WI38 (cell line): ENCODE measurements around the gene TBL1XR1.
"Not testable (repeated sequence)": the region's sequence is repeated elsewhere in the genome, so short reads cannot be mapped to it uniquely, and the experiment has no call there.

Experiments
- H3K4me3 ChIP-seq: 2 replicates; pipeline ENCODE4 v1.5.1; 2011; ENCODE audit warnings: low read depth, mild to moderate bottlenecking, control low read depth, low read length
- TF ChIP-seq, protein P1 (sequence below): IDR thresholded peaks from 2 replicates; pipeline ENCODE4 v1.5.1; 2012; ENCODE audit warnings: low read depth, mild to moderate bottlenecking, control low read depth, low read length

TBL1XR1 gene

GRCh38 chr3:177190756-177191681 lies 6.3 kb downstream of the TBL1XR1 start:
- TF ChIP-seq, protein P1, sequence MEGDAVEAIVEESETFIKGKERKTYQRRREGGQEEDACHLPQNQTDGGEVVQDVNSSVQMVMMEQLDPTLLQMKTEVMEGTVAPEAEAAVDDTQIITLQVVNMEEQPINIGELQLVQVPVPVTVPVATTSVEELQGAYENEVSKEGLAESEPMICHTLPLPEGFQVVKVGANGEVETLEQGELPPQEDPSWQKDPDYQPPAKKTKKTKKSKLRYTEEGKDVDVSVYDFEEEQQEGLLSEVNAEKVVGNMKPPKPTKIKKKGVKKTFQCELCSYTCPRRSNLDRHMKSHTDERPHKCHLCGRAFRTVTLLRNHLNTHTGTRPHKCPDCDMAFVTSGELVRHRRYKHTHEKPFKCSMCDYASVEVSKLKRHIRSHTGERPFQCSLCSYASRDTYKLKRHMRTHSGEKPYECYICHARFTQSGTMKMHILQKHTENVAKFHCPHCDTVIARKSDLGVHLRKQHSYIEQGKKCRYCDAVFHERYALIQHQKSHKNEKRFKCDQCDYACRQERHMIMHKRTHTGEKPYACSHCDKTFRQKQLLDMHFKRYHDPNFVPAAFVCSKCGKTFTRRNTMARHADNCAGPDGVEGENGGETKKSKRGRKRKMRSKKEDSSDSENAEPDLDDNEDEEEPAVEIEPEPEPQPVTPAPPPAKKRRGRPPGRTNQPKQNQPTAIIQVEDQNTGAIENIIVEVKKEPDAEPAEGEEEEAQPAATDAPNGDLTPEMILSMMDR: no peak
- no peak overlapping the region for H3K4me3 ChIP-seq

DNA sequence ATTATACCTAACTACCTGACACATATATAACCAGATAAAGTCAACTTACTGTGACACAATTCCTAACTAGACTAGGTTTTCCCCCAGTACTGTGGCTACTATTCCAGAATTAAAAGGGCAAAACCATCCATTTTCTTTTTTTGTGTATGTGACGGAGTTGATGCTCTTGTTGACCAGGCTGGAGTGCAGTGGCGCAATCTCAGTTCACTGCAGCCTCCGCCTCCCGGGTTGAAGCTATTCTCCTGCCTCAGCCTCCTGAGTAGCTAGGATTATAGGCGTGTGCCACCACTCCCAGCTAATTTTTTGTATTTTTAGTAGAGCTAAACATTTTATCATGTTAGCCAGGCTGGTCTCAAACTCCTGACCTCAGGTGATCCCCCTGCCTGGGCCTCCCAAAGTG lies 7.1 kb downstream of the TBL1XR1 start:
- not testable (repeated sequence) for H3K4me3 ChIP-seq

DNA sequence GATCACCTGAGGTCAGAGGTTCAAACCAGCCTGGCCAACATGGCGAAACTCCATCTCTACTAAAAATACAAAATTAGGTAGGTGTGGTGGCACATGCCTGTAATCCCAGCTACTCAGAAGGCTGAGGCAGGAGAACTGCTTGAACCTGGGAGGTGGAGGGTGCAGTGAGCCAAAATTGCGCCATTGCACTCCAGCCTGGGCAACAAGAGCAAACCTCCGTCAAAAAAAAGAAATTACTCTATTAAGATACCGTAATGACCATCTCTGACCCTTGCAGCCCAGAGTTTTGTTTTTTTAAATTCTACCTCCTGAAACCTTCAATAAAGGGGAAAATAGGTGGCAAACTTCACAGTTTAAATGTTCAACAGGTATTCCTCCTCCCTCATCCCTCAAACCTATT lies 9.0 kb downstream of the TBL1XR1 start:
- H3K4me3 ChIP-seq: not testable (repeated sequence)

- H3K4me3 ChIP-seq: no peak overlapping the region
- TF ChIP-seq, protein P1: no peak
Observed at GRCh38 chr3:177186306-177186705, 11.0 kb downstream of the TBL1XR1 start.

DNA sequence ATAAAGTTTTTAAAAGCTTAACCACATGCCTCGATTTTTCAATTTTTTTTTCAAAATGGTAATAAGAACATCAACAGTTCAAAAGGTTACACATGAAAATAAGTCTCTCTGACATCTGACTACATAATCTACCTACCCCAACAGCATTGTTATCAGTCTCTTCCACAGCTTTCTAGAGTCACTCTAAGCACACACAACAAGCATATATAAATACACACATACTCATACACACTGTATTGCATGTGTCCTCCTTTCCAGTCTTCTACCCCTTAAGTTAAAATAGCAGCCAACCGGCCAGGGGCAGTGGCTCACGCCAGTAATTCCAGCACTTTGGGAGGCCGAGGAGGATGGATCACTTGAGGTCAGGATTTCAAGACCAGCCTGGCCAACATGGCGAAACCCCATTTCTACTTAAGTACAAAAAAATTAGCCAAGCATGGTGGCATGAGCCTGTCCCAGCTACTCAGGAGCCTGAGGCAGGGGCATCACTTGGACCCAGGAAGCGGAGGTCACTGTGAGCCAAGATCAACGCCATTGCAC lies 12.2 kb downstream of the TBL1XR1 start:
- no peak overlapping the region for H3K4me3 ChIP-seq
- TF ChIP-seq, protein P1: no peak

GRCh38 chr3:177184602-177185001 lies 12.7 kb downstream of the TBL1XR1 start:
- not testable (repeated sequence) for H3K4me3 ChIP-seq

- H3K4me3 ChIP-seq: no peak overlapping the region
Observed at GRCh38 chr3:177182352-177182751, 14.9 kb downstream of the TBL1XR1 start.

GRCh38 chr3:177181418-177181817 lies 15.9 kb downstream of the TBL1XR1 start:
- H3K4me3 ChIP-seq: no peak overlapping the region
- TF ChIP-seq, protein P1: no peak

More at GRCh38 chr3:177182352-177182751, 14.9 kb downstream of the TBL1XR1 start:
- TF ChIP-seq, protein P1: no peak

GRCh38 chr3:177180506-177180905 lies 16.8 kb downstream of the TBL1XR1 start:
- TF ChIP-seq, protein P1: no peak
- H3K4me3 ChIP-seq: no peak overlapping the region
